Epithelial cell of proximal tubule (primary cell): ENCODE data around the gene FXYD7. TPM values are rescaled to one million over a fixed set of nuclear protein-coding genes. Genes with fewer than 3 reads are reported as not detected.
"Not testable (repeated sequence)": the region's sequence is repeated elsewhere in the genome, so short reads cannot be mapped to it uniquely, and the experiment has no call there.

Experiments used
- DNase-seq: peaks from one replicate; pipeline ENCODE4 v3.0.0-alpha.2; 2011; ENCODE audit warnings: low read depth
- H3K4me3 ChIP-seq: 2 replicates; pipeline ENCODE4 v1.5.1; 2011; ENCODE audit warnings: low read depth, mild to moderate bottlenecking, low read length
- total RNA-seq: library from RNA; depleted of rRNA; stranded (reverse); fragments of >200 nt; gene quantifications from 2 replicates; pipeline ENCODE4 v1.2.3, GENCODE V29; 2015
- TF ChIP-seq, protein P1 (sequence below): conservative IDR thresholded peaks from 2 replicates; pipeline ENCODE4 v1.5.1; 2012; ENCODE audit warnings: low read depth, mild to moderate bottlenecking, low read length

Gene FXYD7
- total RNA-seq, 1 donor from 2014 or later: not detected

DNA sequence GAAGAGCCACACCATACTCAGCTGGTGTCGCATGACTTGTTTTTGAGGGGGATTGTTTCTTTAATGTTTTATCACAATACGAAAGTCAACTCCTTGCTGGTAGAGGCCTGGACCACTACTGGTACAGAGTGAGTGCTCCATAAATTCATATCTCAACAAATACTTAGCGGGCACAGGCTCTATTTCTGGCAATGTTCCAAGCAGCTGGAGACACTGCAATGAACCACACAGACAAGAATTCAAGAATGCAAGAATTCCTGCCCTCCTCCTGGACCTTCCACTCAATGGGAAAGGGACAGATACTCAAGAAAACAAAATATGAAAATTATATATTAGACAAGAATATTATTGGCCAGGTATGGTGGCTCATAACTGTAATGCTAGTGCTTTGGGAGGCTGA lies 6.4 kb downstream of the FXYD7 start:
- no peak for DNase-seq
- TF ChIP-seq, protein P1, sequence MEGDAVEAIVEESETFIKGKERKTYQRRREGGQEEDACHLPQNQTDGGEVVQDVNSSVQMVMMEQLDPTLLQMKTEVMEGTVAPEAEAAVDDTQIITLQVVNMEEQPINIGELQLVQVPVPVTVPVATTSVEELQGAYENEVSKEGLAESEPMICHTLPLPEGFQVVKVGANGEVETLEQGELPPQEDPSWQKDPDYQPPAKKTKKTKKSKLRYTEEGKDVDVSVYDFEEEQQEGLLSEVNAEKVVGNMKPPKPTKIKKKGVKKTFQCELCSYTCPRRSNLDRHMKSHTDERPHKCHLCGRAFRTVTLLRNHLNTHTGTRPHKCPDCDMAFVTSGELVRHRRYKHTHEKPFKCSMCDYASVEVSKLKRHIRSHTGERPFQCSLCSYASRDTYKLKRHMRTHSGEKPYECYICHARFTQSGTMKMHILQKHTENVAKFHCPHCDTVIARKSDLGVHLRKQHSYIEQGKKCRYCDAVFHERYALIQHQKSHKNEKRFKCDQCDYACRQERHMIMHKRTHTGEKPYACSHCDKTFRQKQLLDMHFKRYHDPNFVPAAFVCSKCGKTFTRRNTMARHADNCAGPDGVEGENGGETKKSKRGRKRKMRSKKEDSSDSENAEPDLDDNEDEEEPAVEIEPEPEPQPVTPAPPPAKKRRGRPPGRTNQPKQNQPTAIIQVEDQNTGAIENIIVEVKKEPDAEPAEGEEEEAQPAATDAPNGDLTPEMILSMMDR: no peak
- H3K4me3 ChIP-seq: no peak overlapping the region

DNA sequence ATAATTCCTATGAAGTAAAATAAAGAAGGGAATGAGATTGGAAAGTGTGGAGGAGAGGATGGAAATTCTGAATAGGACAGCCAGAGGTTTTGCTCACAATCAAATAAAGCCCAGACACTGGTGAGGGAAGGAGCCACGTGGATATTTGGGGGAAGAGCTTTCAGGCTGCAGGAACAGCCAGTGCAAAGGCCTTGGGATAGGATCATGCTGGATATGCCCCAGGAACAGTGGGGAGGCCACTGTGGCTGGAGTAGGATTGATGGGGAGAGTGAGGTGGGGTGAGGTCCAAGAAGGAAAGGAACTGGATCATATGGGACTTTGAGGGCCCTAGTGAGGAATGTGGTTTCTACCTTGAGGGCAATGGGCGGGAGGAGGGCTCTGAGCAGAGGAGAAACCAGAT lies 7.4 kb downstream of the FXYD7 start:
- TF ChIP-seq, protein P1: no peak
- H3K4me3 ChIP-seq: no peak overlapping the region
- DNase-seq: no peak

DNA sequence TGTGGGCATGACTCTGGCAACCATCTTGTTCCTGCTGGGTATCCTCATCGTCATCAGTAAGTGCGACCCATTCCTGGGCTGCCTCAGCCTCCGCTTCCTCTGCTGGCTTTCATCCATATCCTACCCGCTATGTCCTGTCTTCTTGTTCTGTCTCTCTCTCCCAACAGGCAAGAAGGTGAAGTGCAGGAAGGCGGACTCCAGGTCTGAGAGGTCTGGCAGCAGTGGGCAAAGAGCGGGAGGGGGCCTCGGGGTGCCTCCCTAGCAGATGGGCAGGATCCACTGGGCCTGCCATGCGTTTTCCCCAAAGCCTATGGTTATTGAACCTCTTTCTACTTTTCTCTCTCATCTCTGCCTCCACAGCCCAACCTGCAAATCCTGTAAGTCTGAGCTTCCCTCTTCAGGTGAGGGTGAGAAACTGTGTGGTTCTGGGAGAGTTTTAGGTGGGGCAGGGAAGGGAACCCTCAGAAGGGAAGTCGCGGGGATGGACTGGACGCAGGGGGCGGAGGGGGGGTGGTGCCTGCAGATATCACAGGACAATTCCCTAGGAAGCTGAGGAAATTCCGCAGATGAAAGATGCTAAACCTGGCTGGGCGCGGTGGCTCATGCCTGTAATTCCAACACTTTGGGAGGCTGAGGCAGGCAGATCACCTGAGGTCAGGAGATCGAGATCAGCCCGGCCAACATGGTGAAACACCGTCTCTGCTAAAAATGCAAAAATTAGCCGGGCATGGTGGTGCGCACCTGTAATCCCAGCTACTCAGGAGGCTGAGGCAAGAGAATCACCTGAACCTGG lies 8.4 kb downstream of the FXYD7 start:
- no peak for DNase-seq
- no peak overlapping the region for H3K4me3 ChIP-seq
- TF ChIP-seq, protein P1: no peak

DNA sequence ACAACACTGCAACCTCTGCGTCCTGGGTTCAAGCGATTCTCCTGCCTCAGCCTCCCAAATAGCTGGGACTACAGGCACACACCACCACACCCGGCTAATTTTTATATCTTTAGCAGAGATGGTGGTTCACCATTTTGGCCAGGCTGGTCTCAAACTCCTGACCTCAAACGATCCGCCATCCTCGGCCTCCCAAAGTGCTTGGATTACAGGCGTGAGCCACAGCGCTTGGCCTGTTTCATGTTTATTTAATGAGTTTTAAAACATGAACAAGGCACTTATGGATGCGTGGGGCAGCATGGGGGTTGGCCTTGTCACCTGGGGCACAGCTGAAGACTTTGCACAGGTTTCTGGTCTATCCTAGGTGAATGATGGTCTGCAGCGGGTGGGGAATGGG lies 10.1 kb downstream of the FXYD7 start:
- not testable (repeated sequence) for DNase-seq, H3K4me3 ChIP-seq

DNA sequence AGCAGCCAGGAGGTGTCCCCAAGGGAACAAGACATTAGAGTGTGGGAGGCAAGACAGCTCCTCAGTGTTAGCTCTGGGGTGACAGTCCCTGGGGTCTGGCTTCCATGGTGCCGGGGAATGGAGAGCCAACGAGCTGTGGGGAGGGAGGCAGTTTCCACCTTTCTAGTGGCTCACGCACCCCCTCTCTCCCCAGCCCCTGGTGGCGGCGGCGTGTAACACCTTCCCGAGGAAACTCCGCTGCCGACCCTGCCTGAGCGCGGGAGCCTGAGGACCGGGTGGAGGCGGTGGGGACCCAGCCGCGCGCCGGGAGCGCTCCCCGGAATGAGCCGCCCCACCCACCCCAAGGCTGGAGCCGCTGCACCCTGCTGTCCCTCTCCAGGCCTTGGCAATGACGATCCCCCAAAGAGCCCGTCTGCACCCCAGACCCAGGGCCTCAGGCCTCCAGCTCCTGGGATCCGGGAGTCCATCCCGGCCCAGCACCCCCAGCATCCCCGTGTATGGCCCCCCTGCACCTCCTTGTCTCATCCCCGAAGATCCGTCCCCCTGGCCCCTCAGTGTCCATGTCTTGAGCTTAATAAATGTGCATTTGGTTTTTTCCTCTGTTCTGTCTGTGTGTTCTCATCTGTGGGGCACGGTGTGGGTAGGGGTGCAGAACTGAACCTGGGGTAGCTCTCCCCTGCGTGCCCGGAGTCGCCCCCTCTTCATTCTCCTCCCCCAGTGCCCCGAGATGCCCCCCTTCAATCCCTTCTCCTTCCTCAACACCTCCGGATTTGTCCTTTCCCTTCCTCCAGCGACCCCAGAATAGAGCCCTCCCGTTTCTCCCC lies 10.9 kb downstream of the FXYD7 start:
- DNase-seq: no peak
- H3K4me3 ChIP-seq: peak overlapping the region; percentile 70
- TF ChIP-seq, protein P1: peak; percentile 56

DNA sequence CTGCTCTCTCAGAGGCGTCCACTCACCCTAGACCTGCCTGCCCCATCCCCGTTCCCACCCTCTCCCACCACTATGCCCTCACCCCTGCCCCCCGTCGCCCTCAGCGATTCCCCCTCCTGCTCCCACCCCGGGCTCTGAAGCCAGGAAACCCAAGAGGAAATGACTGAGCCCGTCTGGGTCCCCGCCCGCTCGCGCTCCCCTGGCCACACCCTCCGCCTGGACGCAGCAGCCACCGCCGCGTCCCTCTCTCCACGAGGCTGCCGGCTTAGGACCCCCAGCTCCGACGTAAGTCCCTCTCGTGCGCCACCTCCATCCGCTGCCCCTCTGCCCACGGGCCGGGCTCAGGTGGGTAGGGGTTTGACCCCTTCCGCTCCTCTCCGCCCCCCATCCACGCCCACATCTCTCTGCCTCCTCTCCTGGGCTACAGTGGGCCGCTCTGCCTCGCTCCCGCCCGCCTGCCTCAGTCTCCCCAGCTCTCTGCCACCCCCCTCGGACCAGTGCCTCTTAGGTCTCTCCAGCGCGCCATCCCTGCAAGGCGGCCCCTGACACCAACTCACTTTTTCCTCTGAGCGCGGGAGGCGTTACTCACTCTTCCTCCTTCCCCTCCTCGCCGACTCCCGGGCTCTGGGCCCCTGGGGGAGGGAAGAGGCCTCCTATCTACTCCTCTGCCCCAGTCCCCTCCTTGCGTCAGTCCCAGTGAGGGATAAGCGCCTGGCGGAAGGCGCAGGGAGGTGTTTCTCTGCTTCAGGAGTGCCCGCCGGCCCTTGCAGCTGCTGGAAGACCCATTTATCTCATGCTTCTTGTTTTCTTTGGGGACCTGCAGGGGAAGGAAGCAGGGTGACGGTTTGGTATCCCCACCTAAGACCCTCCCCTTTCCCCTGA lies 11.7 kb downstream of the FXYD7 start, which contains the start of gene FXYD5:
Gene FXYD5, plus strand, starts transcription at position 211 of the 882 bp plus-strand sequence. CDS start 816 bp downstream, outside the sequence.
- TF ChIP-seq, protein P1: no peak
- H3K4me3 ChIP-seq: peak within 1 kb of the TSS; percentile 70
- DNase-seq: no peak
